HEK293T (cell line): ENCODE data around the gene IRF3.

ENCODE experiments used
- FOXM1 ChIP-seq: fragments of 450-650 bp; IDR thresholded peaks from 2 replicates; pipeline ENCODE4 v1.6.1; 2017; ENCODE audit warnings: mild to moderate bottlenecking, borderline replicate concordance
- L3MBTL2 ChIP-seq: fragments of 450-650 bp; conservative IDR thresholded peaks from 2 replicates; pipeline ENCODE4 v1.6.1; 2016; ENCODE audit warnings: mild to moderate bottlenecking
- NFRKB ChIP-seq: fragments of 450-650 bp; IDR thresholded peaks from 2 replicates; pipeline ENCODE4 v1.6.1; 2016; ENCODE audit warnings: mild to moderate bottlenecking, moderate library complexity
- SP1 ChIP-seq: fragments of 450-650 bp; IDR thresholded peaks from 2 replicates; pipeline ENCODE4 v1.6.1; 2017
- TARDBP ChIP-seq: fragments of 450-650 bp; IDR thresholded peaks from 2 replicates; pipeline ENCODE4 v1.6.1; 2016
- ZNF384 ChIP-seq: fragments of 450-650 bp; IDR thresholded peaks from 2 replicates; pipeline ENCODE4 v1.6.1; 2016

DNA sequence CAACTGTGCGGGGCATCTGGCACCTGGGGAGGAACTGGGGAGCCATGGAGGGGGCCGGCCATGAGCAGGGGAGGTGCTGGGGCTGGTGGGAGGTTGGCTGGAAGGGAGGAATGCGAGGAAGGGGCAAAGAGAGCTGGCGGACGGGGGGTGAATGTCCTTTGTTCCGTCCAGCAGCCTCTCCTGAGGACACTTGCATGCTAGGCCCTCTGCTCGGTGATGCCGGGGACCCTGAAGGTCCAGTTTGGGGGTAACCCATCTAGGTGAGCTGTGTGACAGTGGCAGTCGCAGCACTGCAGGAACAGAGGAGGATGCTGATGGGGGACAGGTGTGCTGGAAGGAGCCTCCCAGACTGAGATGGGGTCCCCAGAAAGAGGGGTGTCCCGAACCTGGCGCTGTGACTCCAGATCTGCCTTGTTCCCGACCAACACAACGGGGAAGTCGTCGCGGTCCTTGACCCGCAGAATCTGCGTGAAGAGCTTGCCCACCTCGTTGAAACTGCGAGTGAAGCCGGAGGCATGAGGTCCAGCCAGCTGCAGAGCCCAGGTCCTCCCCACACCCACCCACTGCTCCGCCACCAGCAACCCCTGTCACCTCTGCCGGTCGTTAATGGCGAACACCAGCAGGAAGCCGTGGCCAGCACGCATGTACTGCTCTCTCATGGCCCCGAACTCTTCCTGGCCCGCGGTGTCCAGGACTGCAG lies 29.3 kb downstream of the IRF3 start:
- TF ChIP-seq FOXM1 (no peak), NFRKB (no peak), TARDBP (no peak), SP1 (no peak), ZNF384 (no peak), L3MBTL2 (no peak)
